ENCODE measurements around the gene SEZ6L.

SEZ6L gene

GRCh38 chr22:26334232-26334631 lies 165.0 kb downstream of the SEZ6L start:
- no peak for DNase-seq (ENCODE audit: low read depth)

GRCh38 chr22:26336773-26337172 lies 167.5 kb downstream of the SEZ6L start:
- no peak for DNase-seq (ENCODE audit: low read depth)

- no peak for DNase-seq (ENCODE audit: low read depth)
Measured at GRCh38 chr22:26339755-26340154, 170.5 kb downstream of the SEZ6L start.

GRCh38 chr22:26342745-26343410 lies 173.6 kb downstream of the SEZ6L start:
- DNase-seq (ENCODE audit: low read depth), result no peak

- no peak for DNase-seq (ENCODE audit: low read depth)
Measured at GRCh38 chr22:26345496-26345895, 176.2 kb downstream of the SEZ6L start.

DNA sequence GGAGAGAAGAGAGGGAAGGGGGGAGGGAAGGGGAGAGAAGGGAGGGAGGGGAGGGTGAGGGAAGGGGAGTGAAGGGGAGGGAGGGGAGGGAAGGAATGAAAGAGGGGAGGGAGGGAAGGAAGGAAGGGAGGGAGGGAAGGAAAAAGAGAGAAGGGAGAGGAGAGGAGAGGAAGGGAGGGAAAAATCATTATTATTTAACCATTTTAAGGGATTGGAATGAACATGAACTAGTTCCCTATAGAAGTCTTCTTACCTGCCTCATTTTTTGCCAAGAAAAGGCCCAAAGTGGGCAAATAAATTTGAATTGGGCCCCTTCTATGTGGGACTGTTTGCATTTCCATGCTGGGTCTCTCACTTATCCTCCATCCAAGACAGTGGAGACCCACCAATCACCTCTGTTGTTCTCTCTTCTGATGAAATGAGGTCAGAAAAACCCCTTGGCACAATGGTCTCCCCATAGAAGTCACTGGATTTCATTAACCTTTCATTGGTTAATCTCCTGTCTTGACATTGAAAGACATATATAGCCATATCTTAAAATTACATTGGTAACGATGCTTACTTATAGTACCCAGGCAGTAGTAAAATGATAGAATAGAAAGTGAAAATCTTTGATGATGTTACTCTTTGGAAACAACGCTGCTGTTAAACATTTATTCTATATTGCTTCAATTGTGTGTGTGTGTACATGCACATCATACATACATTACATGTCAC lies 179.7 kb downstream of the SEZ6L start:
- DNase-seq (ENCODE audit: low read depth), result no peak

DNA sequence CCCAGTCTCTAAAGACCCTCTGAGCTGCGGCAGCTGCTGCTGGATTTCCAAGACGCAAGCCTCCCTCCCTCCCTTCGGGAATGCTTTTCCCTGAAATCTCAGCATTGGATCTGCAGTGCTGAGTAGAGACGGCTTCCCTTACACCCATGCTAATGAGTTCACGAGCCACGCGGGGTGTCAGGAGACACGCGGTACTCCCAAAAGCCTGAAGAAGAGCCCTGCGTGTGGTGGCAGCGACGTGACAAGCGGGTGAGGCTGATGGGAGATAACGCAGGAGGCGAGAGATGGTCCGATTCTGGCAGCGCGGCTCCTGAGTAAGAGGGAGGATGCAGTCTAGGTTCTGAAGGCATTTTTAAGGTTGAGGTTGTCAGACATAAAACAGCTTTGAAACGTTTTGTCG lies 185.4 kb downstream of the SEZ6L start:
- no peak for DNase-seq (ENCODE audit: low read depth)

- DNase-seq (ENCODE audit: low read depth), result no peak
Measured at GRCh38 chr22:26357281-26357680, 188.0 kb downstream of the SEZ6L start.

DNA sequence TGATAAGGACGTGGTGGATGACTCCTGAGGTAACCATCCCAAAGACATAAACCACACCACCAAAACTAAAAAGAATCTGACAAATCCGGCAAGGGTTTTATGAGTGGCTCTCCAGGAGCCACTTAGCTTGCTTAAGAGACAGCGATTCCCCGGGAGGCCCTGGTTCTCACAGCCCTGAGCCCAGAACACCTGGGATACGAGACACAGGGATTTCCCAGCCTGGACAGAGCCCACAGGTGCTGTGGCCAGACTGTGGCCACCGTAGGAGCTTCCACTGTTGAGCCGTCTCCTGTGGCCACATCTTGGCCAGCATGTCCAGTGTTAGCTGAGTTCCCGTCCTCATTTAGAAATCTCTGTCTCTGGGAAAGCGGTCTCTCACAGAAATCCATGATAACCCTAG lies 188.6 kb downstream of the SEZ6L start:
- no peak for DNase-seq (ENCODE audit: low read depth)

DNA sequence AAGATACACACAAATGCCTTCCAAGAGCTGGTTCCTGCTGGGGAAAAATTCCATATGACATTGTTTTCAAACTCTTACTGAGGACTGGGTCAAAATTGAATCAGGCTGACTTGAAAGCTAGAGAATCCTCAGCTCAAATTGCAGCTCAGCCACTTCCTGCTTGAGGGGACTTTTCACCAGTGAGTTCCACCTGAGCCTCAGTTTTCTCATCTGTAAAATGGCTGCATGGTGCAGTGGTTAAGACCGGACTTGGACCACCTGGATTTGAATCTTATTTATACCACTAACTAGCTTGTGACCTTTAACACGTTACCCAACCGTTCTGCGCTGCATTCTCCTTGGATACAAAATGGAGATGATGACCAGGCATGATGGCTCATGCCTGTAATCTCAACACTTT lies 189.9 kb downstream of the SEZ6L start:
- DNase-seq (ENCODE audit: low read depth), result no peak

- DNase-seq (ENCODE audit: low read depth), result peak; percentile 42
Measured at GRCh38 chr22:26360169-26360885, 191.1 kb downstream of the SEZ6L start.

- DNase-seq (ENCODE audit: low read depth), result peak; percentile 38
Measured at GRCh38 chr22:26362471-26362870, 193.2 kb downstream of the SEZ6L start.

- peak; percentile 61 for DNase-seq (ENCODE audit: low read depth)
Measured at GRCh38 chr22:26364066-26365015, 195.1 kb downstream of the SEZ6L start.

- no peak for DNase-seq (ENCODE audit: low read depth)
Measured at GRCh38 chr22:26367402-26368245, 198.4 kb downstream of the SEZ6L start.

GRCh38 chr22:26372890-26373289 lies 203.6 kb downstream of the SEZ6L start:
- DNase-seq (ENCODE audit: low read depth), result no peak

DNA sequence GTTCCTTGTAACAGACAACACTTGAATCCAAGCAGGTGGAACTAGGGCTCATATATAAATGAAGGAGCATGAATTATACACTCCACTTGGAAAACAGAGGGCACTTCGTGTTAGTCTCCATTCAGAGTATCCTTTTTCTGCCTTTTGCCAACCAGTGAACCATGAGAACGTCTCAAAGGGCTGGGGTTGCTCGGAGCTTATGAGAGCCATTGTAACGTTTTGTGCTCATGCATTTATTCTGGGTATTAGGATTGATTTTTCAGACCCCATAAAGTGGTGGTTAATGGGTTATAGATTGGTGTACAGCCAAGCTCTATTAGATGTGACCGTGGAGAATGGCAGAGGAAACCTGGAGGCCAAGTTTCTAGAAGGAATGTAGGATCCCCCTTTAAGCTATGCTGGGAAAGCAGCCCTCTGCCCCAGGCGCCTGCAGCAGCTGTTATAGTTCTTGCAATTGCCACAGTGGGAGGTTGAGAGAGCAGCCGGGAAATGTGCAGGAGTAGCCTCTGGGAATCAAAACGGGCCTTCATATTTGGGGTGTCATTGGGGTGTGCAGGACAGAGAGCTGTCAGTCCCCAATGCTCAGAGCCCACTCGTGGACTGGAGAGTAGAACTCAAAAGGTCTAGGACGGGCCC lies 205.2 kb downstream of the SEZ6L start:
- no peak for DNase-seq (ENCODE audit: low read depth)

DNA sequence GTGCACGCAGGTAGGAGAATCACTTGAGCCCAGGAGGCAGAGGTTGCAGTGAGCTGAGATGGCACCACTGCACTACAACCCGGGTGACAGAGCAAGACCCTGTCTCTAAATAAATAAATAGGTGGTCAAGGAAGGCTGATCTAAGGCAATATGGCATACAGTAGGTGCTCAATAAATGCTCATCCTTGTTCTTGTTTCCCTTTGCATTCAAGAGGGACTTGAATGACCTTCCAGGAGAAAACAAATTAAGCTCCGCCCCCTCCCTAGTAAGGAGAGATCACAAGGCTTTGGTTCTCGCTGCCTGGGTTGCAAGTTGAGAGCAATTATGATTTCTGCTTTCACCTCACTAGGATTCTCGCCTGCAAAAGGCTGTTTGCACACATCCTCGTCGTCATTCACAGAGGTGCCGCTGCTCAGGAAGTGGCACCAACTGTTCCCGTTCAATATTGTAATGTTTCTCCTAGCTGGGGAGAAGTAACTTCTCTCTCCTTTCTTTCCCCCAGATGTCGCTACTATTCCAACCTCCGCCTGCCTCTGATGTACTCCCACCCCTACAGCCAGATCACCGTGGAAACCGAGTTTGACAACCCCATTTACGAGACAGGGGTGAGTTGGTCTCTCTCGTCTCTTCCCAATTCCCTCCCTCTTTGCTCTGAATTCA lies 208.0 kb downstream of the SEZ6L start:
- DNase-seq (ENCODE audit: low read depth), result no peak

GRCh38 chr22:26380072-26380830 lies 211.0 kb downstream of the SEZ6L start:
- no peak for DNase-seq (ENCODE audit: low read depth)

DNA sequence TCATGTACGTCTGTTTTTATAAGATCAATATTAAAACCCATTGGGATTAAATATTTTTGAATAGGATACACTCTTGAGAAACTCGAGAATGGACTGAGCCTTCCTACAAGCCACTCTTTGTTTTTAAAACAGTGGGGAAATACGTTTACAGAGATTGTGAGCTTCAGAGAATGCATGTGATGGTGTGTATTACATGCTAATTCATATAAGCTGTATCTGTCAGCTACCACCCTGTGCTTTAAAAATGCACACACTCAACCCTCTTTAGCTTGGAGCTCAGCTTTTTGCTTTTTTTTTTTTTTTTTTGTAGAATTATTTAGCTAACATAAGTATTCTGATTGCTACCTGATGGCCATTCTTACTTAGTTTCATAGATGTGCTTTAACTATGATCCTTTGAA lies 213.5 kb downstream of the SEZ6L start:
- DNase-seq (ENCODE audit: low read depth), result no peak
